ENCODE results near the gene DNHD1. TPM values are rescaled to one million over a fixed set of nuclear protein-coding genes. Genes with fewer than 3 reads are reported as not detected.

The DNHD1 gene
- total and polyA plus RNA-seq, 2 of the 13 experiments (the other 11 are each of a cell fraction or from before 2014, with no cell fraction given) = 2.7 to 9.3 TPM

DNA sequence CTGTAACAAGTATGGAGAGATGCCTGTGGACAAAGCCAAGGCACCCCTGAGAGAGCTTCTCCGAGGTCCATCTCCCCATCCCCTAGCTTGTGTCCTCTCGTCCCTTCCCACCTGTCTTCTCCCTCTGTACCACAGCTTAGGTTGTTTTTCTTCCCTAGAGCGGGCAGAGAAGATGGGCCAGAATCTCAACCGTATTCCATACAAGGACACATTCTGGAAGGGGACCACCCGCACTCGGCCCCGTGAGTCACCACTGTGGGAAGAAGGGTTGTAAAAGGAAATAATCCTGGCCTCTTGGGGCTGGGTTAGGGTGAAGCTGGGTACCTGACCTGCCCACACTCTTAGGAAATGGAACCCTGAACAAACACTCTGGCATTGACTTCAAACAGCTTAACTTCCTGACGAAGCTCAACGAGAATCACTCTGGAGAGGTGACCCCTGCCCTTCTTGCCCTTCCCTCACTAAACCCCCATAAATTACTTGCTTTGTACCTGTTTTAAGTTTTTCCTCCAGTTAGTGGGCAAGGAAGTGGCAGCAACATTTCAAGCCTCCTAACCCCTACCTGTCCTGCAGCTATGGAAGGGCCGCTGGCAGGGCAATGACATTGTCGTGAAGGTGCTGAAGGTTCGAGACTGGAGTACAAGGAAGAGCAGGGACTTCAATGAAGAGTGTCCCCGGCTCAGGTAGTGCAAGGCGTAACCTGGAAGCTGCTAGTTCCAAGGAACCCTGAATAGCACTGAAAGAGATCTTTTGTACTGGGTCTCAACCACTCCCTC, 111.8 kb downstream of the DNHD1 start:
- H3K27me3 ChIP-seq (ENCODE audit: control insufficient read depth in 1 of 2, insufficient read depth in 2 of 2, low read length in 2 of 2) = no peaks in the 10 kb centered on the region; a peak in 1 of 5 replicates
- peaks cover 36% of the 10 kb centered on the region for H3K79me2 ChIP-seq (ENCODE audit: insufficient read depth, low read length)
- intact Hi-C loops (cut with micrococcal nuclease; ENCODE audit: unreplicated experiment) = no loop called here
- DNase-seq (ENCODE audit: low spot score) (no peak), FAIRE-seq (no peak), ATAC-seq (no peak)
- 92% methylated on average over 14 of the region's 14 CpGs for WGBS (ENCODE audit: low lambda C conversion rate)
- in situ Hi-C loops (cut with HindIII; ENCODE audit: extremely low pct_ligation_motif_present, low pct_unique_long_range_greater_than_20kb) = loop anchor here (10.0 kb wide), 1 partner anchor 124 kb away; the partner anchor contains the start of genes ARFIP2 and TIMM10B
- no peak overlapping the region for H2AFZ ChIP-seq (ENCODE audit: low read length)
- H3K36me3 ChIP-seq (replicated peaks in 1 of 2; ENCODE audit: control insufficient read depth in 1 of 2, insufficient read depth in 2 of 2, low read length in 2 of 2) = peaks cover 21 to 37% of the 10 kb centered on the region in 2 experiments
- H3K4me1 ChIP-seq (ENCODE audit: insufficient read depth, low read length) = peaks cover 61% of the 10 kb centered on the region
- POLR2A ChIA-PET = interaction anchor here (2.1 kb wide), 1 partner anchor 10 kb away, joined by 6 read pairs; the partner anchor contains the start of gene TPP1
- H4K20me1 ChIP-seq (ENCODE audit: insufficient read depth, low read length) = no peaks in the 10 kb centered on the region
- H3K9ac ChIP-seq (ENCODE audit: insufficient read depth, low read depth, low read length) = no peak overlapping the region
- H3K4me2 ChIP-seq (ENCODE audit: low read depth, low read length) = no peak overlapping the region
- H3K4me3 ChIP-seq (replicated peaks in 1 of 3; ENCODE audit: insufficient read depth in 1 of 3, low read depth in 2 of 3, low read length in 3 of 3) = no peak overlapping the region
- no TSS peak for BruUV-seq (replicated peaks)
- CTCF ChIA-PET (ENCODE audit: low intra/inter-chr PET ratio, low total read pairs) = no interaction called here
- no peak overlapping the region for H3K27ac ChIP-seq (ENCODE audit: extremely low read length, insufficient read depth, low read length)
- H3K9me3 ChIP-seq (ENCODE audit: low read length) = no peaks in the 10 kb centered on the region
- TF ChIP-seq ZNF557 (CRISPR knock-in tag; IDR thresholded peaks at IDR 0.05) (no peak), ZNF747 (CRISPR knock-in tag; IDR thresholded peaks at IDR 0.05; ENCODE audit: borderline replicate concordance) (no peak), RAD51 (IDR thresholded peaks at IDR 0.05; ENCODE audit: borderline replicate concordance) (no peak), FOXA1 (IDR thresholded peaks at IDR 0.05) (no peak), FOXA1 (CRISPR knock-in tag; IDR thresholded peaks at IDR 0.05) (no peak), EP300 (IDR thresholded peaks at IDR 0.05; ENCODE audit: low read depth in 2 of 2, low read length in 2 of 2) (no peak), EP300 (CRISPR knock-in tag; IDR thresholded peaks at IDR 0.05; ENCODE audit: borderline replicate concordance) (no peak), SIN3A (IDR thresholded peaks at IDR 0.05; ENCODE audit: borderline replicate concordance, low read depth, low read length) (no peak), DR1 (CRISPR knock-in tag; IDR thresholded peaks at IDR 0.05) (no peak), ZNF232 (CRISPR knock-in tag; IDR thresholded peaks at IDR 0.05; ENCODE audit: borderline replicate concordance) (no peak), ZSCAN21 (CRISPR knock-in tag; IDR thresholded peaks at IDR 0.05; ENCODE audit: borderline replicate concordance) (no peak), ZNF879 (CRISPR knock-in tag; IDR thresholded peaks at IDR 0.05) (no peak)
- TF ChIP-seq, protein P1, sequence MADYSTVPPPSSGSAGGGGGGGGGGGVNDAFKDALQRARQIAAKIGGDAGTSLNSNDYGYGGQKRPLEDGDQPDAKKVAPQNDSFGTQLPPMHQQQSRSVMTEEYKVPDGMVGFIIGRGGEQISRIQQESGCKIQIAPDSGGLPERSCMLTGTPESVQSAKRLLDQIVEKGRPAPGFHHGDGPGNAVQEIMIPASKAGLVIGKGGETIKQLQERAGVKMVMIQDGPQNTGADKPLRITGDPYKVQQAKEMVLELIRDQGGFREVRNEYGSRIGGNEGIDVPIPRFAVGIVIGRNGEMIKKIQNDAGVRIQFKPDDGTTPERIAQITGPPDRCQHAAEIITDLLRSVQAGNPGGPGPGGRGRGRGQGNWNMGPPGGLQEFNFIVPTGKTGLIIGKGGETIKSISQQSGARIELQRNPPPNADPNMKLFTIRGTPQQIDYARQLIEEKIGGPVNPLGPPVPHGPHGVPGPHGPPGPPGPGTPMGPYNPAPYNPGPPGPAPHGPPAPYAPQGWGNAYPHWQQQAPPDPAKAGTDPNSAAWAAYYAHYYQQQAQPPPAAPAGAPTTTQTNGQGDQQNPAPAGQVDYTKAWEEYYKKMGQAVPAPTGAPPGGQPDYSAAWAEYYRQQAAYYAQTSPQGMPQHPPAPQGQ (CRISPR knock-in tag; IDR thresholded peaks at IDR 0.05; ENCODE audit: borderline replicate concordance) = no peak
- TF ChIP-seq, protein P2, sequence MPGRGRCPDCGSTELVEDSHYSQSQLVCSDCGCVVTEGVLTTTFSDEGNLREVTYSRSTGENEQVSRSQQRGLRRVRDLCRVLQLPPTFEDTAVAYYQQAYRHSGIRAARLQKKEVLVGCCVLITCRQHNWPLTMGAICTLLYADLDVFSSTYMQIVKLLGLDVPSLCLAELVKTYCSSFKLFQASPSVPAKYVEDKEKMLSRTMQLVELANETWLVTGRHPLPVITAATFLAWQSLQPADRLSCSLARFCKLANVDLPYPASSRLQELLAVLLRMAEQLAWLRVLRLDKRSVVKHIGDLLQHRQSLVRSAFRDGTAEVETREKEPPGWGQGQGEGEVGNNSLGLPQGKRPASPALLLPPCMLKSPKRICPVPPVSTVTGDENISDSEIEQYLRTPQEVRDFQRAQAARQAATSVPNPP (CRISPR knock-in tag; IDR thresholded peaks at IDR 0.05) = no peak
- TF ChIP-seq, protein P3, sequence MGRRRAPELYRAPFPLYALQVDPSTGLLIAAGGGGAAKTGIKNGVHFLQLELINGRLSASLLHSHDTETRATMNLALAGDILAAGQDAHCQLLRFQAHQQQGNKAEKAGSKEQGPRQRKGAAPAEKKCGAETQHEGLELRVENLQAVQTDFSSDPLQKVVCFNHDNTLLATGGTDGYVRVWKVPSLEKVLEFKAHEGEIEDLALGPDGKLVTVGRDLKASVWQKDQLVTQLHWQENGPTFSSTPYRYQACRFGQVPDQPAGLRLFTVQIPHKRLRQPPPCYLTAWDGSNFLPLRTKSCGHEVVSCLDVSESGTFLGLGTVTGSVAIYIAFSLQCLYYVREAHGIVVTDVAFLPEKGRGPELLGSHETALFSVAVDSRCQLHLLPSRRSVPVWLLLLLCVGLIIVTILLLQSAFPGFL (CRISPR knock-in tag; IDR thresholded peaks at IDR 0.05) = no peak
- TF ChIP-seq, protein P4, sequence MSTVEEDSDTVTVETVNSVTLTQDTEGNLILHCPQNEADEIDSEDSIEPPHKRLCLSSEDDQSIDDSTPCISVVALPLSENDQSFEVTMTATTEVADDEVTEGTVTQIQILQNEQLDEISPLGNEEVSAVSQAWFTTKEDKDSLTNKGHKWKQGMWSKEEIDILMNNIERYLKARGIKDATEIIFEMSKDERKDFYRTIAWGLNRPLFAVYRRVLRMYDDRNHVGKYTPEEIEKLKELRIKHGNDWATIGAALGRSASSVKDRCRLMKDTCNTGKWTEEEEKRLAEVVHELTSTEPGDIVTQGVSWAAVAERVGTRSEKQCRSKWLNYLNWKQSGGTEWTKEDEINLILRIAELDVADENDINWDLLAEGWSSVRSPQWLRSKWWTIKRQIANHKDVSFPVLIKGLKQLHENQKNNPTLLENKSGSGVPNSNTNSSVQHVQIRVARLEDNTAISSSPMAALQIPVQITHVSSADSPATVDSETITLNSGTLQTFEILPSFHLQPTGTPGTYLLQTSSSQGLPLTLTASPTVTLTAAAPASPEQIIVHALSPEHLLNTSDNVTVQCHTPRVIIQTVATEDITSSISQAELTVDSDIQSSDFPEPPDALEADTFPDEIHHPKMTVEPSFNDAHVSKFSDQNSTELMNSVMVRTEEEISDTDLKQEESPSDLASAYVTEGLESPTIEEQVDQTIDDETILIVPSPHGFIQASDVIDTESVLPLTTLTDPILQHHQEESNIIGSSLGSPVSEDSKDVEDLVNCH (CRISPR knock-in tag; IDR thresholded peaks at IDR 0.05) = no peak
- TF ChIP-seq, protein P5, sequence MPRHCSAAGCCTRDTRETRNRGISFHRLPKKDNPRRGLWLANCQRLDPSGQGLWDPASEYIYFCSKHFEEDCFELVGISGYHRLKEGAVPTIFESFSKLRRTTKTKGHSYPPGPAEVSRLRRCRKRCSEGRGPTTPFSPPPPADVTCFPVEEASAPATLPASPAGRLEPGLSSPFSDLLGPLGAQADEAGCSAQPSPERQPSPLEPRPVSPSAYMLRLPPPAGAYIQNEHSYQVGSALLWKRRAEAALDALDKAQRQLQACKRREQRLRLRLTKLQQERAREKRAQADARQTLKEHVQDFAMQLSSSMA (CRISPR knock-in tag; IDR thresholded peaks at IDR 0.05) = no peak

Measured in HepG2 (cell line).